Breast epithelium (tissue), 4 donors: ENCODE results near the gene NEK11. TPM values are rescaled to one million over a fixed set of nuclear protein-coding genes. Genes with fewer than 3 reads are reported as not detected.

Experiments
- DNase-seq, 2 donors: peaks; one replicate each; pipeline ENCODE4 v3.0.0-alpha.2; 2019; ENCODE audit warnings: low spot score in 2 of 2
- H3K27ac ChIP-seq, 2 donors: fragments of 200-600 bp; sonication (generic) in 1 of 2; one replicate each; pipeline ENCODE4 v1.5.1; 2016 to 2019; ENCODE audit warnings: mild to moderate bottlenecking in 1 of 2
- H3K27me3 ChIP-seq, 2 donors: fragments of 200-600 bp; sonication (generic) in 1 of 2; one replicate each; pipeline versions ENCODE4 v1.5.1 to v1.6.0; 2017 to 2019; ENCODE audit warnings: control low read depth in 1 of 2, mild to moderate bottlenecking in 1 of 2
- H3K36me3 ChIP-seq: fragments of 200-600 bp; one replicate; pipeline ENCODE4 v1.5.1; 2019
- H3K4me1 ChIP-seq, 2 donors: fragments of 200-600 bp; sonication (generic); one replicate each; pipeline ENCODE4 v1.5.1; 2016 to 2019; ENCODE audit warnings: control low read depth in 1 of 2
- H3K4me3 ChIP-seq, 3 donors: fragments of 200-600 bp; sonication (generic); 1 replicate in 2 of 3; 2 replicates in 1 of 3; pipeline ENCODE4 v1.5.1; 2016 to 2019; ENCODE audit warnings: mild to moderate bottlenecking in 3 of 3, moderate library complexity in 2 of 3
- H3K9me3 ChIP-seq, 2 donors: fragments of 200-600 bp; sonication (generic) in 1 of 2; one replicate each; pipeline ENCODE4 v1.5.1; 2016 to 2019; ENCODE audit warnings: control low read depth in 1 of 2
- CTCF ChIP-seq, 3 donors: fragments of 450-650 bp; IDR thresholded peaks; one replicate each; pipeline ENCODE4 v1.5.1; 2016 to 2017; ENCODE audit warnings: antibody characterized with exemption in 3 of 3, mild to moderate bottlenecking in 3 of 3, moderate library complexity in 3 of 3
- POLR2A ChIP-seq: fragments of 450-650 bp; IDR thresholded peaks from one replicate; pipeline ENCODE4 v1.6.1; 2016; ENCODE audit warnings: antibody characterized with exemption, mild to moderate bottlenecking, moderate library complexity
- POLR2AphosphoS5 ChIP-seq, 3 donors: sonication (generic); formaldehyde crosslinking; IDR thresholded peaks; one replicate each; pipeline ENCODE4 v1.6.1; 2017; ENCODE audit warnings: antibody characterized with exemption in 3 of 3
- intact Hi-C: fragments of 100-400 bp; cut with DNase I; formaldehyde crosslinking; loops from one replicate; pipeline ENCODE4 v1.15.1; 2023; ENCODE audit warnings: low total_unique reads
- total RNA-seq, 3 donors: library from RNA; depleted of rRNA; stranded (reverse); fragments of >200 nt; gene quantifications; one replicate each; pipeline ENCODE4 v1.1.0, GENCODE V29; 2016

NEK11 gene
- total RNA-seq, 3 donors from 2014 or later: 7.4 to 18.3 (median 16.4) TPM

GRCh38 chr3:131075632-131076328, 49.1 kb downstream of the NEK11 start:
- H3K36me3 ChIP-seq: no peaks in the 10 kb centered on the region
- no peak overlapping the region for H3K27ac ChIP-seq
- DNase-seq: no peak
- H3K9me3 ChIP-seq: no peaks in the 10 kb centered on the region
- H3K27me3 ChIP-seq: no peaks in the 10 kb centered on the region
- intact Hi-C loops: no loop called here
- TF ChIP-seq POLR2A (no peak), POLR2AphosphoS5 (IDR thresholded peaks at IDR 0.05) (no peak)
- H3K4me3 ChIP-seq: no peak overlapping the region
- no peaks in the 10 kb centered on the region for H3K4me1 ChIP-seq

GRCh38 chr3:131077904-131078303, 51.2 kb downstream of the NEK11 start:
- no peak overlapping the region for H3K4me3 ChIP-seq
- no peaks in the 10 kb centered on the region for H3K36me3 ChIP-seq
- DNase-seq: no peak
- H3K9me3 ChIP-seq: no peaks in the 10 kb centered on the region
- H3K4me1 ChIP-seq: no peaks in the 10 kb centered on the region
- TF ChIP-seq POLR2A (no peak), POLR2AphosphoS5 (IDR thresholded peaks at IDR 0.05) (no peak), CTCF (IDR thresholded peaks at IDR 0.05) (no peak)
- no peaks in the 10 kb centered on the region for H3K27me3 ChIP-seq
- no peak overlapping the region for H3K27ac ChIP-seq
- intact Hi-C loops: no loop called here

- Histone ChIP-seq H3K36me3 (no peaks in the 10 kb centered on the region), H3K4me3 (no peak overlapping the region), H3K4me1 (no peaks in the 10 kb centered on the region), H3K27ac (no peak overlapping the region), H3K9me3 (no peaks in the 10 kb centered on the region), H3K27me3 (no peaks in the 10 kb centered on the region)
- DNase-seq: no peak
- TF ChIP-seq POLR2AphosphoS5 (IDR thresholded peaks at IDR 0.05) (no peak), CTCF (IDR thresholded peaks at IDR 0.05) (no peak), POLR2A (no peak)
- intact Hi-C loops: no loop called here
Measured at GRCh38 chr3:131079086-131079485, 52.4 kb downstream of the NEK11 start.

GRCh38 chr3:131081224-131081623, 54.5 kb downstream of the NEK11 start:
- TF ChIP-seq CTCF (IDR thresholded peaks at IDR 0.05) (no peak), POLR2AphosphoS5 (IDR thresholded peaks at IDR 0.05) (no peak), POLR2A (no peak)
- H3K27ac ChIP-seq: no peak overlapping the region
- H3K36me3 ChIP-seq: no peaks in the 10 kb centered on the region
- no peaks in the 10 kb centered on the region for H3K9me3 ChIP-seq
- no peak overlapping the region for H3K4me3 ChIP-seq
- DNase-seq: no peak
- intact Hi-C loops: no loop called here
- no peaks in the 10 kb centered on the region for H3K4me1 ChIP-seq
- no peaks in the 10 kb centered on the region for H3K27me3 ChIP-seq

GRCh38 chr3:131082246-131082645, 55.6 kb downstream of the NEK11 start:
- Histone ChIP-seq H3K36me3 (no peaks in the 10 kb centered on the region), H3K27ac (no peak overlapping the region), H3K27me3 (no peaks in the 10 kb centered on the region), H3K9me3 (no peaks in the 10 kb centered on the region), H3K4me1 (no peaks in the 10 kb centered on the region), H3K4me3 (no peak overlapping the region)
- DNase-seq: no peak
- intact Hi-C loops: no loop called here
- no peak for TF ChIP-seq CTCF (IDR thresholded peaks at IDR 0.05)
- TF ChIP-seq POLR2A: no peak
- TF ChIP-seq POLR2AphosphoS5 (IDR thresholded peaks at IDR 0.05): no peak
